H9 (cell line): Measurements from ENCODE around the gene BPIFB2. TPM values are rescaled to one million over a fixed set of nuclear protein-coding genes. Genes with fewer than 3 reads are reported as not detected.
A peak's percentile ranks its signal among the peaks of the same experiment; 100 is the strongest.

Experiments
- DNase-seq: peaks from one replicate; pipeline ENCODE4 v3.0.0-alpha.2; 2017
- H2AFZ ChIP-seq: one replicate; pipeline ENCODE4 v1.6.1; 2013; ENCODE audit warnings: mild to moderate bottlenecking, low read length, control low read depth, moderate library complexity
- H2AK5ac ChIP-seq: 2 replicates; pipeline ENCODE4 v1.6.1; 2013; ENCODE audit warnings: low read length, control low read depth, mixed read lengths; ENCODE audit not compliant: insufficient read length
- H2BK120ac ChIP-seq: one replicate; pipeline ENCODE4 v1.6.1; 2013; ENCODE audit warnings: low read depth, mild to moderate bottlenecking, low read length, control low read depth, inconsistent platforms; ENCODE audit not compliant: poor library complexity, severe bottlenecking
- H2BK12ac ChIP-seq: 2 replicates; pipeline ENCODE4 v1.6.1; 2013; ENCODE audit warnings: low read length, control low read depth, mixed read lengths, low read depth; ENCODE audit not compliant: insufficient read length
- H2BK15ac ChIP-seq: 2 replicates; pipeline ENCODE4 v1.6.1; 2013; ENCODE audit warnings: low read depth, low read length, control low read depth
- H2BK20ac ChIP-seq: one replicate; pipeline ENCODE4 v1.6.1; 2013; ENCODE audit warnings: low read depth, mild to moderate bottlenecking, low read length, control low read depth, inconsistent platforms; ENCODE audit not compliant: poor library complexity, severe bottlenecking
- H2BK5ac ChIP-seq: 2 replicates; pipeline ENCODE4 v1.6.1; 2013; ENCODE audit warnings: low read length, control low read depth, mixed read lengths; ENCODE audit not compliant: insufficient read length
- H3K14ac ChIP-seq: 2 replicates; pipeline ENCODE4 v1.6.1; 2013; ENCODE audit warnings: low read length, control low read depth; ENCODE audit not compliant: insufficient read depth
- H3K18ac ChIP-seq: 2 replicates; pipeline ENCODE4 v1.6.1; 2013; ENCODE audit warnings: low read depth, mild to moderate bottlenecking, mixed read lengths, low read length, control low read depth; ENCODE audit not compliant: insufficient read length
- H3K23ac ChIP-seq: 2 replicates; pipeline ENCODE4 v1.6.1; 2013; ENCODE audit warnings: low read length, control low read depth, mixed read lengths, low read depth; ENCODE audit not compliant: insufficient read length
- H3K23me2 ChIP-seq: 2 replicates; pipeline ENCODE4 v1.6.1; 2013; ENCODE audit warnings: low read depth, mild to moderate bottlenecking, mixed read lengths, low read length, control low read depth; ENCODE audit not compliant: insufficient read length, poor library complexity, severe bottlenecking
- H3K27ac ChIP-seq: 2 replicates; pipeline ENCODE4 v1.5.1; 2013; ENCODE audit warnings: low read length, control low read depth, mixed read lengths, low read depth; ENCODE audit not compliant: insufficient read length
- H3K27me3 ChIP-seq: 2 replicates; pipeline ENCODE4 v1.6.1; 2013; ENCODE audit warnings: low read length, control low read depth, inconsistent platforms; ENCODE audit not compliant: insufficient read depth
- H3K4ac ChIP-seq: 2 replicates; pipeline ENCODE4 v1.6.1; 2013; ENCODE audit warnings: low read depth, mild to moderate bottlenecking, control low read depth, inconsistent platforms, low read length, moderate library complexity
- H3K4me1 ChIP-seq: 2 replicates; pipeline ENCODE4 v1.6.1; 2013; ENCODE audit warnings: low read length, control low read depth, inconsistent platforms; ENCODE audit not compliant: insufficient read depth
- H3K4me2 ChIP-seq: 2 replicates; pipeline ENCODE4 v1.6.1; 2013; ENCODE audit warnings: low read length, control low read depth, mixed read lengths; ENCODE audit not compliant: insufficient read length, insufficient read depth
- H3K56ac ChIP-seq: 2 replicates; pipeline ENCODE4 v1.6.1; 2013; ENCODE audit warnings: low read depth, mild to moderate bottlenecking, mixed read lengths, low read length, control low read depth; ENCODE audit not compliant: insufficient read length
- H3K79me1 ChIP-seq: 2 replicates; pipeline ENCODE4 v1.6.1; 2013; ENCODE audit warnings: low read depth, mild to moderate bottlenecking, moderate library complexity, low read length, control low read depth, inconsistent platforms; ENCODE audit not compliant: insufficient read depth, poor library complexity, severe bottlenecking
- H3K79me2 ChIP-seq: 2 replicates; pipeline ENCODE4 v1.6.1; 2013; ENCODE audit warnings: low read length, control low read depth, inconsistent platforms; ENCODE audit not compliant: insufficient read depth
- H3K9ac ChIP-seq: 2 replicates; pipeline ENCODE4 v1.6.1; 2013; ENCODE audit warnings: low read length, control low read depth, mixed read lengths; ENCODE audit not compliant: insufficient read length; ENCODE audit errors: extremely low read depth
- H3K9me3 ChIP-seq: one replicate; pipeline ENCODE4 v1.6.1; 2013; ENCODE audit warnings: low read depth, low read length, inconsistent platforms; ENCODE audit not compliant: control insufficient read depth
- H3T11ph ChIP-seq: one replicate; pipeline ENCODE4 v1.6.1; 2013; ENCODE audit warnings: mild to moderate bottlenecking, low read length, control low read depth, inconsistent platforms
- H4K20me1 ChIP-seq: one replicate; pipeline ENCODE4 v1.6.1; 2013; ENCODE audit not compliant: control insufficient read depth, insufficient read length, insufficient read depth
- H4K5ac ChIP-seq: 2 replicates; pipeline ENCODE4 v1.6.1; 2013; ENCODE audit warnings: low read depth, mild to moderate bottlenecking, mixed read lengths, low read length, control low read depth; ENCODE audit not compliant: insufficient read length
- H4K8ac ChIP-seq: replicated peaks from 2 replicates; pipeline ENCODE4 v1.6.1; 2013; ENCODE audit warnings: low read length, control low read depth, mixed read lengths, low read depth; ENCODE audit not compliant: insufficient read length
- H4K91ac ChIP-seq: 2 replicates; pipeline ENCODE4 v1.6.1; 2013; ENCODE audit warnings: low read depth, mild to moderate bottlenecking, moderate library complexity, mixed read lengths, low read length, control low read depth; ENCODE audit not compliant: insufficient read length
- H3K27ac Mint-ChIP-seq, 3 experiments: 2 replicates in 2 of 3; 3 replicates in 1 of 3; pipeline ENCODE4 v1.8.0; 2020 to 2021; ENCODE audit warnings: mixed read lengths in 3 of 3, mild to moderate bottlenecking in 1 of 3, moderate library complexity in 1 of 3
- H3K27me3 Mint-ChIP-seq: 2 replicates; pipeline ENCODE4 v1.8.0; 2021; ENCODE audit warnings: low read depth, mild to moderate bottlenecking, moderate library complexity, mixed read lengths
- H3K36me3 Mint-ChIP-seq, 3 experiments: 2 replicates in 2 of 3; 3 replicates in 1 of 3; pipeline ENCODE4 v1.8.0; 2020 to 2021; ENCODE audit warnings: low read depth in 3 of 3, mixed read lengths in 3 of 3; ENCODE audit not compliant: insufficient read depth in 1 of 3
- H3K4me1 Mint-ChIP-seq, 2 experiments: 2 replicates each; pipeline ENCODE4 v1.8.0; 2020; ENCODE audit warnings: mixed read lengths in 2 of 2
- H3K4me3 Mint-ChIP-seq, 2 experiments: 2 replicates in 1 of 2; 3 replicates in 1 of 2; pipeline ENCODE4 v1.8.0; 2020 to 2021; ENCODE audit warnings: mild to moderate bottlenecking in 2 of 2, mixed read lengths in 2 of 2, moderate library complexity in 1 of 2
- H3K9me3 Mint-ChIP-seq, 2 experiments: 2 replicates in 1 of 2; 3 replicates in 1 of 2; pipeline ENCODE4 v1.8.0; 2020; ENCODE audit warnings: mild to moderate bottlenecking in 2 of 2, mixed read lengths in 2 of 2, moderate library complexity in 1 of 2
- CTCF ChIP-seq: fragments of 200-600 bp; sonication (generic); conservative IDR thresholded peaks from 3 replicates; pipeline ENCODE4 v1.8.0; 2021; ENCODE audit warnings: antibody characterized with exemption, mild to moderate bottlenecking
- WGBS: extraction: QIAGEN DNeasy Blood & Tissue Kit; methylation state at CpG from one replicate; pipeline ENCODE4 v1.1.7; 2013; ENCODE audit warnings: missing lambda C conversion rate, low lambda C conversion rate, mixed read lengths; ENCODE audit not compliant: insufficient read length; ENCODE audit errors: extremely low coverage; 5-methylcytosine and 5-hydroxymethylcytosine counted together
- total RNA-seq: library from RNA; stranded (reverse); gene quantifications from 2 replicates; pipeline ENCODE4 v1.2.1, GENCODE V29; 2021

Gene BPIFB2
- total RNA-seq, 1 experiment from 2014 or later = not detected

GRCh38 chr20:33064572-33065287 is 57.2 kb downstream of the BPIFB2 start:
- Histone ChIP-seq H2BK120ac (no peak overlapping the region), H3K4me2 (no peak overlapping the region), H3T11ph (no peak overlapping the region), H2AK5ac (no peak overlapping the region), H2BK12ac (no peak overlapping the region), H4K20me1 (no peaks in the 10 kb centered on the region), H3K27ac (no peak overlapping the region), H3K23me2 (no peaks in the 10 kb centered on the region), H3K4me1 (no peaks in the 10 kb centered on the region), H3K79me2 (no peaks in the 10 kb centered on the region), H4K8ac (no peak overlapping the region), H3K9me3 (no peaks in the 10 kb centered on the region), H3K9ac (no peak overlapping the region), H4K91ac (no peak overlapping the region), H3K14ac (no peak overlapping the region; the same call in 1 of the 2 replicates), H2AFZ (no peak overlapping the region), H3K18ac (peak overlapping the region; percentile 4), H2BK5ac (no peak overlapping the region), H3K79me1 (no peaks in the 10 kb centered on the region), H3K27me3 (no peaks in the 10 kb centered on the region), H3K23ac (no peak overlapping the region), H2BK15ac (no peak overlapping the region), H4K5ac (no peak overlapping the region), H3K4ac (no peak overlapping the region), H3K56ac (no peak overlapping the region), H2BK20ac (no peak overlapping the region)
- DNase-seq = no peak
- Mint-ChIP-seq H3K27ac (no peak overlapping the region), H3K4me3 (no peak overlapping the region), H3K4me1 (no peaks in the 10 kb centered on the region), H3K27me3 (no peaks in the 10 kb centered on the region; the same call in none of the 2 replicates), H3K36me3 (no peaks in the 10 kb centered on the region), H3K9me3 (no peaks in the 10 kb centered on the region)
- TF ChIP-seq CTCF = no peak
- WGBS = no CpG with 5 or more reads among the region's 11 CpGs
